HEK293 (cell line): ENCODE results near the gene TST.

Experiments used
- CTCF ChIA-PET: fragments of 350-600 bp; formaldehyde crosslinking; extraction: SDS; loops from one replicate; lab custom pipeline; 2021; ENCODE audit warnings: antibody characterized with exemption; lab: Yijun Ruan, JAX
- POLR2A ChIA-PET: fragments of 300-600 bp; formaldehyde crosslinking; extraction: SDS; loops from one replicate; lab custom pipeline; 2020; ENCODE audit warnings: antibody characterized with exemption, inconsistent platforms; lab: Yijun Ruan, JAX
- H3K27ac ChIP-seq: fragments of 200-500 bp; sonication (Bioruptor generic); 2 replicates; pipeline ENCODE4 v1.5.1; 2014; ENCODE audit warnings: low read depth, low read length, control low read depth, inconsistent platforms; ENCODE audit errors: extremely low read depth
- H3K36me3 ChIP-seq, 2 experiments: fragments of 200-500 bp in 1 of 2; sonication (Bioruptor generic) in 1 of 2; 1 replicate in 1 of 2; 2 replicates in 1 of 2; pipeline ENCODE4 v1.5.1; 2014 to 2017; ENCODE audit warnings: inconsistent platforms in 2 of 2, low read length in 2 of 2; ENCODE audit not compliant: control insufficient read depth in 2 of 2, insufficient read depth in 1 of 2
- H3K4me1 ChIP-seq: fragments of 200-500 bp; sonication (Bioruptor generic); 2 replicates; pipeline ENCODE4 v1.5.1; 2014; ENCODE audit warnings: mild to moderate bottlenecking, low read length, inconsistent platforms; ENCODE audit not compliant: control insufficient read depth, insufficient read depth
- H3K4me3 ChIP-seq: 2 replicates; pipeline ENCODE4 v1.5.1; 2011; ENCODE audit warnings: low read depth, mild to moderate bottlenecking, control low read depth, low read length, moderate library complexity
- H3K9me3 ChIP-seq: fragments of 200-500 bp; sonication (Bioruptor generic); 2 replicates; pipeline ENCODE4 v1.5.1; 2014; ENCODE audit warnings: low read depth, low read length, inconsistent platforms; ENCODE audit not compliant: control insufficient read depth, insufficient read depth
- BCL11A ChIP-seq: fragments of 450-650 bp; formaldehyde crosslinking; IDR thresholded peaks from 2 replicates; pipeline ENCODE4 v1.5.1; 2016; ENCODE audit warnings: low read depth, missing biosample characterization, missing genetic modification characterization
- BCL11B ChIP-seq: fragments of 450-650 bp; formaldehyde crosslinking; IDR thresholded peaks from 2 replicates; pipeline ENCODE4 v1.5.1; 2016; ENCODE audit warnings: low read depth, missing biosample characterization, missing genetic modification characterization
- GLI4 ChIP-seq: fragments of 450-650 bp; formaldehyde crosslinking; IDR thresholded peaks from 2 replicates; pipeline ENCODE4 v1.5.1; 2016; ENCODE audit warnings: missing biosample characterization, missing genetic modification characterization
- HOXC10 ChIP-seq: sonication (generic); formaldehyde crosslinking; IDR thresholded peaks from 2 replicates; pipeline ENCODE4 v1.8.1; 2023; ENCODE audit warnings: mild to moderate bottlenecking, missing genetic modification reagents
- OSR2 ChIP-seq: fragments of 450-650 bp; formaldehyde crosslinking; IDR thresholded peaks from 2 replicates; pipeline ENCODE4 v1.5.1; 2016; ENCODE audit warnings: missing biosample characterization, missing genetic modification characterization
- SP2 ChIP-seq: fragments of 450-650 bp; formaldehyde crosslinking; IDR thresholded peaks from 2 replicates; pipeline ENCODE4 v1.5.1; 2016; ENCODE audit warnings: missing biosample characterization, missing genetic modification characterization
- ZBTB1 ChIP-seq: fragments of 450-650 bp; formaldehyde crosslinking; IDR thresholded peaks from 2 replicates; pipeline ENCODE4 v1.5.1; 2016; ENCODE audit warnings: missing biosample characterization, missing genetic modification characterization
- ZBTB17 ChIP-seq: fragments of 450-650 bp; formaldehyde crosslinking; IDR thresholded peaks from 2 replicates; pipeline ENCODE4 v1.5.1; 2016; ENCODE audit warnings: missing biosample characterization, missing genetic modification characterization
- ZNF157 ChIP-seq: fragments of 450-650 bp; formaldehyde crosslinking; IDR thresholded peaks from 2 replicates; pipeline ENCODE4 v1.5.1; 2016; ENCODE audit warnings: missing biosample characterization, missing genetic modification characterization
- ZNF169 ChIP-seq: fragments of 450-650 bp; formaldehyde crosslinking; IDR thresholded peaks from 2 replicates; pipeline ENCODE4 v1.5.1; 2016; ENCODE audit warnings: missing biosample characterization, missing genetic modification characterization
- ZNF280D ChIP-seq: fragments of 450-650 bp; formaldehyde crosslinking; IDR thresholded peaks from 2 replicates; pipeline ENCODE4 v1.5.1; 2016; ENCODE audit warnings: missing biosample characterization, missing genetic modification characterization
- ZNF335 ChIP-seq: fragments of 450-650 bp; formaldehyde crosslinking; conservative IDR thresholded peaks from 2 replicates; pipeline ENCODE4 v1.5.1; 2016; ENCODE audit warnings: missing biosample characterization, missing genetic modification characterization
- ZNF398 ChIP-seq: fragments of 450-650 bp; formaldehyde crosslinking; IDR thresholded peaks from 2 replicates; pipeline ENCODE4 v1.5.1; 2017; ENCODE audit warnings: missing biosample characterization, missing genetic modification characterization
- ZNF501 ChIP-seq: fragments of 450-650 bp; formaldehyde crosslinking; IDR thresholded peaks from 2 replicates; pipeline ENCODE4 v1.5.1; 2016; ENCODE audit warnings: missing biosample characterization, missing genetic modification characterization
- ZNF514 ChIP-seq: fragments of 450-650 bp; formaldehyde crosslinking; IDR thresholded peaks from 2 replicates; pipeline ENCODE4 v1.5.1; 2016; ENCODE audit warnings: missing biosample characterization, missing genetic modification characterization
- ZNF544 ChIP-seq: fragments of 450-650 bp; formaldehyde crosslinking; IDR thresholded peaks from 2 replicates; pipeline ENCODE4 v1.5.0; 2017; ENCODE audit warnings: missing biosample characterization, missing genetic modification characterization
- ZNF626 ChIP-seq: fragments of 450-650 bp; sonication (Bioruptor Pico); formaldehyde crosslinking; IDR thresholded peaks from 2 replicates; pipeline ENCODE4 v1.5.1; 2018; ENCODE audit warnings: missing biosample characterization, missing genetic modification characterization, inconsistent platforms
- TF ChIP-seq, protein P1 (sequence below): fragments of 450-650 bp; formaldehyde crosslinking; IDR thresholded peaks from 2 replicates; pipeline ENCODE4 v1.5.1; 2016; ENCODE audit warnings: missing biosample characterization, missing genetic modification characterization
- TF ChIP-seq, protein P2 (sequence below): fragments of 450-650 bp; formaldehyde crosslinking; optimal IDR thresholded peaks from 2 replicates; pipeline ENCODE3; 2016; ENCODE audit warnings: missing biosample characterization, mild to moderate bottlenecking, missing genetic modification characterization
- TF ChIP-seq, protein P3 (sequence below): fragments of 450-650 bp; formaldehyde crosslinking; IDR thresholded peaks from 2 replicates; pipeline ENCODE4 v1.5.1; 2016; ENCODE audit warnings: missing biosample characterization, missing genetic modification characterization
- TF ChIP-seq, protein P4 (sequence below): fragments of 450-650 bp; formaldehyde crosslinking; IDR thresholded peaks from 2 replicates; pipeline ENCODE4 v1.5.1; 2017; ENCODE audit warnings: missing biosample characterization, missing genetic modification characterization

Gene TST

DNA sequence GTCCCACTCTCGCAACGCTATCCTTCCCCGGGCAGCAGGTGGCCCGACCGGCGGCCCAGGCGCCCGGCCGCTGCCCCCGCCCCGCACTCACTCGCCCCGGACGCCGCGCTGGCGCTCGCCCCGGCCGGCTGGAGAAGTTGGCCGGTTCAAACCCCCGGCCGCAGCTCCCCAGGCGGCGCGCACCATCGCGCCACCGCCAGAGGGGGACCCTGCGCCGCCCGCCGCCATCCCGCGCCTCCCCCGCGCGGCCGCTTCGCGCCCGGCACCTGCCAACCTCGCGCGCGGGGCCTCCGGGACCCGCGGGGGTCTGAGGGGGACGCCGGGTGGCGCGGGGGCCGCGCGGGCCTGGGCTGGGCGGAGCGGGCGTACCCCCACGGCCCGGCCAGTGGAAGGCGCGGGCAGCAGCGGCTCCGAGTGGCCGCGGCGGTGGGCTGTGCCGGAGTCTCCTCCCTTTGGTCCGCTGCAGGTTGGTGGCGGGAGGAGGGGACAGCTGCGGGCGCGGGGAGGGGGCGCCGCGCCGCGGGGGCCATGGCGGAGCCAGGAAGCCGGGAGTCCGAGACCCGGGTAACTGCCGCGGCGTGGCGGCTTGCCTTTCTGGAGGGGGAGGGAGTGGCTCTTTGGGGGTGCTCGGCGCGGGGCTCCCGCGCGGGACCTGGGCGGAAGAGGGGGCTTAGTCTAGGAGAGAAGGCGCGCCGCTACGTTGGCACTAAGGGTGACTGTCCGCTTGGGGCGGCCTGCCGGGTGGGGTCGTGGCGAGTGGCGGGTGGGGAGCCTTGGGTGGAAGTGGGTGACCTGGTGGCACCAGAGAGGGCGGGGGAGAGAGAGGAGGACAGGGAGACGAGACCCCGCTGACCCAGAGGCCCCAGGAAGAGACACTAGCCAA is at the start of gene TST, which contains the start of gene MPST (continued):
- TF ChIP-seq, protein P1, sequence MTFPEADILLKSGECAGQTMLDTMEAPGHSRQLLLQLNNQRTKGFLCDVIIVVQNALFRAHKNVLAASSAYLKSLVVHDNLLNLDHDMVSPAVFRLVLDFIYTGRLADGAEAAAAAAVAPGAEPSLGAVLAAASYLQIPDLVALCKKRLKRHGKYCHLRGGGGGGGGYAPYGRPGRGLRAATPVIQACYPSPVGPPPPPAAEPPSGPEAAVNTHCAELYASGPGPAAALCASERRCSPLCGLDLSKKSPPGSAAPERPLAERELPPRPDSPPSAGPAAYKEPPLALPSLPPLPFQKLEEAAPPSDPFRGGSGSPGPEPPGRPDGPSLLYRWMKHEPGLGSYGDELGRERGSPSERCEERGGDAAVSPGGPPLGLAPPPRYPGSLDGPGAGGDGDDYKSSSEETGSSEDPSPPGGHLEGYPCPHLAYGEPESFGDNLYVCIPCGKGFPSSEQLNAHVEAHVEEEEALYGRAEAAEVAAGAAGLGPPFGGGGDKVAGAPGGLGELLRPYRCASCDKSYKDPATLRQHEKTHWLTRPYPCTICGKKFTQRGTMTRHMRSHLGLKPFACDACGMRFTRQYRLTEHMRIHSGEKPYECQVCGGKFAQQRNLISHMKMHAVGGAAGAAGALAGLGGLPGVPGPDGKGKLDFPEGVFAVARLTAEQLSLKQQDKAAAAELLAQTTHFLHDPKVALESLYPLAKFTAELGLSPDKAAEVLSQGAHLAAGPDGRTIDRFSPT (tag by site-specific recombination) = peak; percentile 80
- TF ChIP-seq HOXC10 (CRISPR knock-in tag) = peak; percentile 81; the same call in 1 of the 2 replicates
- TF ChIP-seq, protein P2, sequence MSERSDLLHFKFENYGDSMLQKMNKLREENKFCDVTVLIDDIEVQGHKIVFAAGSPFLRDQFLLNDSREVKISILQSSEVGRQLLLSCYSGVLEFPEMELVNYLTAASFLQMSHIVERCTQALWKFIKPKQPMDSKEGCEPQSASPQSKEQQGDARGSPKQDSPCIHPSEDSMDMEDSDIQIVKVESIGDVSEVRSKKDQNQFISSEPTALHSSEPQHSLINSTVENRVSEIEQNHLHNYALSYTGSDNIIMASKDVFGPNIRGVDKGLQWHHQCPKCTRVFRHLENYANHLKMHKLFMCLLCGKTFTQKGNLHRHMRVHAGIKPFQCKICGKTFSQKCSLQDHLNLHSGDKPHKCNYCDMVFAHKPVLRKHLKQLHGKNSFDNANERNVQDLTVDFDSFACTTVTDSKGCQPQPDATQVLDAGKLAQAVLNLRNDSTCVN = peak; percentile 80
- TF ChIP-seq ZNF157 (tag by site-specific recombination) = peak; percentile 23; the same call in 1 of the 2 replicates
- TF ChIP-seq BCL11A (tag by site-specific recombination) = peak; percentile 65; the same call in 1 of the 2 replicates
- TF ChIP-seq ZNF544 (tag by site-specific recombination) = no peak
- TF ChIP-seq BCL11B (tag by site-specific recombination) = 0 out of 2 replicates have a peak, but pooled peaks have one; percentile 61
- TF ChIP-seq, protein P3, sequence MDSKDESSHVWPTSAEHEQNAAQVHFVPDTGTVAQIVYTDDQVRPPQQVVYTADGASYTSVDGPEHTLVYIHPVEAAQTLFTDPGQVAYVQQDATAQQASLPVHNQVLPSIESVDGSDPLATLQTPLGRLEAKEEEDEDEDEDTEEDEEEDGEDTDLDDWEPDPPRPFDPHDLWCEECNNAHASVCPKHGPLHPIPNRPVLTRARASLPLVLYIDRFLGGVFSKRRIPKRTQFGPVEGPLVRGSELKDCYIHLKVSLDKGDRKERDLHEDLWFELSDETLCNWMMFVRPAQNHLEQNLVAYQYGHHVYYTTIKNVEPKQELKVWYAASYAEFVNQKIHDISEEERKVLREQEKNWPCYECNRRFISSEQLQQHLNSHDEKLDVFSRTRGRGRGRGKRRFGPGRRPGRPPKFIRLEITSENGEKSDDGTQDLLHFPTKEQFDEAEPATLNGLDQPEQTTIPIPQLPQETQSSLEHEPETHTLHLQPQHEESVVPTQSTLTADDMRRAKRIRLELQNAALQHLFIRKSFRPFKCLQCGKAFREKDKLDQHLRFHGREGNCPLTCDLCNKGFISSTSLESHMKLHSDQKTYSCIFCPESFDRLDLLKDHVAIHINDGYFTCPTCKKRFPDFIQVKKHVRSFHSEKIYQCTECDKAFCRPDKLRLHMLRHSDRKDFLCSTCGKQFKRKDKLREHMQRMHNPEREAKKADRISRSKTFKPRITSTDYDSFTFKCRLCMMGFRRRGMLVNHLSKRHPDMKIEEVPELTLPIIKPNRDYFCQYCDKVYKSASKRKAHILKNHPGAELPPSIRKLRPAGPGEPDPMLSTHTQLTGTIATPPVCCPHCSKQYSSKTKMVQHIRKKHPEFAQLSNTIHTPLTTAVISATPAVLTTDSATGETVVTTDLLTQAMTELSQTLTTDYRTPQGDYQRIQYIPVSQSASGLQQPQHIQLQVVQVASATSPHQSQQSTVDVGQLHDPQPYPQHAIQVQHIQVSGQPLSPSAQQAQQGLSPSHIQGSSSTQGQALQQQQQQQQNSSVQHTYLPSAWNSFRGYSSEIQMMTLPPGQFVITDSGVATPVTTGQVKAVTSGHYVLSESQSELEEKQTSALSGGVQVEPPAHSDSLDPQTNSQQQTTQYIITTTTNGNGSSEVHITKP (tag by site-specific recombination) = peak; percentile 72
- peak; percentile 44 for TF ChIP-seq SP2 (tag by site-specific recombination)
- TF ChIP-seq, all 188 proteins: peak for 44

- POLR2A ChIA-PET = no interaction called here
- no peaks in the 10 kb centered on the region for H3K9me3 ChIP-seq
- no peak overlapping the region for H3K4me3 ChIP-seq
- no peaks in the 10 kb centered on the region for H3K36me3 ChIP-seq
- no peak overlapping the region for H3K27ac ChIP-seq
- H3K4me1 ChIP-seq = no peaks in the 10 kb centered on the region
- CTCF ChIA-PET = no interaction called here
- TF ChIP-seq ZNF398 (no peak), ZNF501 (no peak), ZBTB1 (tag by site-specific recombination) (no peak), ZNF169 (tag by site-specific recombination) (no peak), GLI4 (tag by site-specific recombination) (no peak), ZNF335 (tag by site-specific recombination) (no peak), ZBTB17 (tag by site-specific recombination) (no peak), ZNF626 (no peak), ZNF280D (tag by site-specific recombination) (no peak), ZNF514 (tag by site-specific recombination) (no peak), OSR2 (tag by site-specific recombination) (no peak)
- TF ChIP-seq, protein P4, sequence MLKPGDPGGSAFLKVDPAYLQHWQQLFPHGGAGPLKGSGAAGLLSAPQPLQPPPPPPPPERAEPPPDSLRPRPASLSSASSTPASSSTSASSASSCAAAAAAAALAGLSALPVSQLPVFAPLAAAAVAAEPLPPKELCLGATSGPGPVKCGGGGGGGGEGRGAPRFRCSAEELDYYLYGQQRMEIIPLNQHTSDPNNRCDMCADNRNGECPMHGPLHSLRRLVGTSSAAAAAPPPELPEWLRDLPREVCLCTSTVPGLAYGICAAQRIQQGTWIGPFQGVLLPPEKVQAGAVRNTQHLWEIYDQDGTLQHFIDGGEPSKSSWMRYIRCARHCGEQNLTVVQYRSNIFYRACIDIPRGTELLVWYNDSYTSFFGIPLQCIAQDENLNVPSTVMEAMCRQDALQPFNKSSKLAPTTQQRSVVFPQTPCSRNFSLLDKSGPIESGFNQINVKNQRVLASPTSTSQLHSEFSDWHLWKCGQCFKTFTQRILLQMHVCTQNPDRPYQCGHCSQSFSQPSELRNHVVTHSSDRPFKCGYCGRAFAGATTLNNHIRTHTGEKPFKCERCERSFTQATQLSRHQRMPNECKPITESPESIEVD = no peak
Observed at GRCh38 chr22:37068859-37069258, 49.6 kb upstream of the TST start.
